ENCODE results near the gene RHBDD3.
A peak's percentile ranks its signal among the peaks of the same experiment; 100 is the strongest.

RHBDD3 gene

DNA sequence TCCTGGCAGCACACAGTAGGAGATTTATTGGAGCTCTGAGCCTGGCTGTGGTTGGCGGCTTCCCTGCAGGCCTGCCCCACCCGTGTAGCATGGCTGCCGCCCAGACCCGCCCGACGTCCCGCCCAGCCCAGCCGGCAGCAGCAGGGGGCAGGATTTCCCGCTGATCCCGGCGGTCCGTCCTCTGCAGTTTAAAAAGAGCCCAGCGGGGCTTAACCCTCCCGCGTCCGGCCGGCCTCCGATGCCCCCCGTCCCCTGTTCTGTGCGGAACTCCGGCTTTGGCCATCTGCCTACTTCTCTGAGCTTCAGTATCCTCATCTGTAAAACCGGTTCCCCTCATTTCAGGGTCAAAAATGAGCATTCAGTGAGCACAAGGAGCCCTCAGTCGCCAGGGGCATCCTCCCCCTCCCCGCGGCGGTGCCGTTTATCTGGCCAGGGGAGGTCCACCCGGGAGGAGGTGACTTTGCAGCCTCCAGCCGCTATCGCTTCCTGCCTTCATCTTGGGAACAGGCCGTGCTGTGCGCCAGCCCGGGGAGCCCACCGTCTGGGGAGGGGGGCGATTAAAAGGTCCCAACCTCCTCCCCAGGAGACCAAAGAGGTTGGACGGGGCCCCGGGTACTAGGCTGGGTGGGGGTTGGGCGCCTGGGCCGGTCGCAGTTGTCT lies 38.5 kb upstream of the RHBDD3 start, which contains the start of gene GAS2L1:
Gene GAS2L1, plus strand, starts transcription at position 476 of the 660 bp plus-strand sequence. CDS start 1,456 bp downstream, outside the sequence.
- no peaks in the 10 kb centered on the region for H3K36me3 ChIP-seq (replicated peaks; ENCODE audit: insufficient read depth, low read length)
- H3K9me2 ChIP-seq (replicated peaks; ENCODE audit: insufficient read depth, low read length): no peaks in the 10 kb centered on the region
- peaks cover under 1% of the 10 kb centered on the region; the same call in 1 of the 2 replicates for H3K27me3 ChIP-seq (replicated peaks; ENCODE audit: insufficient read depth, low read length)
- TF ChIP-seq EZH2phosphoT487 (IDR thresholded peaks at IDR 0.05; ENCODE audit: low read length) (no peak), EZH2 (optimal IDR thresholded peaks at IDR 0.05; ENCODE audit: low read depth, low read length) (no peak)
- TF ChIP-seq, protein P1, sequence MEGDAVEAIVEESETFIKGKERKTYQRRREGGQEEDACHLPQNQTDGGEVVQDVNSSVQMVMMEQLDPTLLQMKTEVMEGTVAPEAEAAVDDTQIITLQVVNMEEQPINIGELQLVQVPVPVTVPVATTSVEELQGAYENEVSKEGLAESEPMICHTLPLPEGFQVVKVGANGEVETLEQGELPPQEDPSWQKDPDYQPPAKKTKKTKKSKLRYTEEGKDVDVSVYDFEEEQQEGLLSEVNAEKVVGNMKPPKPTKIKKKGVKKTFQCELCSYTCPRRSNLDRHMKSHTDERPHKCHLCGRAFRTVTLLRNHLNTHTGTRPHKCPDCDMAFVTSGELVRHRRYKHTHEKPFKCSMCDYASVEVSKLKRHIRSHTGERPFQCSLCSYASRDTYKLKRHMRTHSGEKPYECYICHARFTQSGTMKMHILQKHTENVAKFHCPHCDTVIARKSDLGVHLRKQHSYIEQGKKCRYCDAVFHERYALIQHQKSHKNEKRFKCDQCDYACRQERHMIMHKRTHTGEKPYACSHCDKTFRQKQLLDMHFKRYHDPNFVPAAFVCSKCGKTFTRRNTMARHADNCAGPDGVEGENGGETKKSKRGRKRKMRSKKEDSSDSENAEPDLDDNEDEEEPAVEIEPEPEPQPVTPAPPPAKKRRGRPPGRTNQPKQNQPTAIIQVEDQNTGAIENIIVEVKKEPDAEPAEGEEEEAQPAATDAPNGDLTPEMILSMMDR (IDR thresholded peaks at IDR 0.05; ENCODE audit: low read length): peak; percentile 45
- peak within 1 kb of the TSS; percentile 98 for H2AFZ ChIP-seq (ENCODE audit: low read length)
- H3K9me3 ChIP-seq (replicated peaks; ENCODE audit: insufficient read depth, low read length): no peaks in the 10 kb centered on the region
- H3K4me1 ChIP-seq (ENCODE audit: low read length): no peaks in the 10 kb centered on the region
- H3K79me2 ChIP-seq (ENCODE audit: low read length): no peaks in the 10 kb centered on the region
- peak; percentile 58 for DNase-seq
- no peak within 1 kb of the TSS for H3K27ac ChIP-seq (ENCODE audit: low read length)
- peaks cover 5% of the 10 kb centered on the region; the same call in 1 of the 2 replicates for H3F3A ChIP-seq (ENCODE audit: insufficient read depth, low read length)
- H3K4me2 ChIP-seq (ENCODE audit: low read depth, low read length): peak within 1 kb of the TSS; percentile 98
- H3K9ac ChIP-seq (ENCODE audit: low read length): peak within 1 kb of the TSS; percentile 53; the same call in 1 of the 2 replicates
- no peaks in the 10 kb centered on the region for H4K20me1 ChIP-seq (ENCODE audit: insufficient read depth, low read length)
- H3K4me3 ChIP-seq (ENCODE audit: low read length): peak within 1 kb of the TSS; percentile 77

DNA sequence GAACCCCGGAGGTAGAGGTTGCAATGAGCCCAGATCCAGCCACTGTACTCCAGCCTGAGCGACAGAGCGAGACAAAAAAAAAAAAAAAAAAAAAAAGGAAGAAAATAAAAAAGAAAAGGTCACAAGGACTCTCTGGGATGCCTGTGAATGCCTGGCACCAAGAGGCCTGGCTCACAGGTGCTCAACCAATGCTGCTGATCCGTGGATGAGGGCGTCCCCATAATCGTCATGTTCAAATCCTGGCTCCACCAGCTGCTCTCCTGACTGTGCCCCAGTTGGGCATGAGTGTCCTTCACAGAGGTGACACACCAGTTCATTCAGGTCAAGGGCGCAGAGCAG lies 38.0 kb upstream of the RHBDD3 start:
- H2AFZ ChIP-seq (ENCODE audit: low read length): no peak overlapping the region; the same call in 1 of the 2 replicates
- H3K27ac ChIP-seq (ENCODE audit: low read length): no peak overlapping the region
- H3K79me2 ChIP-seq (ENCODE audit: low read length): no peaks in the 10 kb centered on the region
- H3K4me3 ChIP-seq (ENCODE audit: low read length): 0 out of 2 replicates have a peak overlapping the region, but pooled peaks have one; percentile 77
- no peaks in the 10 kb centered on the region for H3K9me3 ChIP-seq (replicated peaks; ENCODE audit: insufficient read depth, low read length)
- no peaks in the 10 kb centered on the region for H4K20me1 ChIP-seq (ENCODE audit: insufficient read depth, low read length)
- TF ChIP-seq EZH2phosphoT487 (IDR thresholded peaks at IDR 0.05; ENCODE audit: low read length): no peak
- peaks cover 10% of the 10 kb centered on the region for H3F3A ChIP-seq (ENCODE audit: insufficient read depth, low read length)
- H3K9ac ChIP-seq (ENCODE audit: low read length): no peak overlapping the region
- H3K4me1 ChIP-seq (ENCODE audit: low read length): no peaks in the 10 kb centered on the region
- no peaks in the 10 kb centered on the region for H3K36me3 ChIP-seq (replicated peaks; ENCODE audit: insufficient read depth, low read length)
- peak overlapping the region; percentile 98; the same call in 1 of the 2 replicates for H3K4me2 ChIP-seq (ENCODE audit: low read depth, low read length)
- no peak for DNase-seq
- H3K27me3 ChIP-seq (replicated peaks; ENCODE audit: insufficient read depth, low read length): no peaks in the 10 kb centered on the region
- no peaks in the 10 kb centered on the region for H3K9me2 ChIP-seq (replicated peaks; ENCODE audit: insufficient read depth, low read length)

DNA sequence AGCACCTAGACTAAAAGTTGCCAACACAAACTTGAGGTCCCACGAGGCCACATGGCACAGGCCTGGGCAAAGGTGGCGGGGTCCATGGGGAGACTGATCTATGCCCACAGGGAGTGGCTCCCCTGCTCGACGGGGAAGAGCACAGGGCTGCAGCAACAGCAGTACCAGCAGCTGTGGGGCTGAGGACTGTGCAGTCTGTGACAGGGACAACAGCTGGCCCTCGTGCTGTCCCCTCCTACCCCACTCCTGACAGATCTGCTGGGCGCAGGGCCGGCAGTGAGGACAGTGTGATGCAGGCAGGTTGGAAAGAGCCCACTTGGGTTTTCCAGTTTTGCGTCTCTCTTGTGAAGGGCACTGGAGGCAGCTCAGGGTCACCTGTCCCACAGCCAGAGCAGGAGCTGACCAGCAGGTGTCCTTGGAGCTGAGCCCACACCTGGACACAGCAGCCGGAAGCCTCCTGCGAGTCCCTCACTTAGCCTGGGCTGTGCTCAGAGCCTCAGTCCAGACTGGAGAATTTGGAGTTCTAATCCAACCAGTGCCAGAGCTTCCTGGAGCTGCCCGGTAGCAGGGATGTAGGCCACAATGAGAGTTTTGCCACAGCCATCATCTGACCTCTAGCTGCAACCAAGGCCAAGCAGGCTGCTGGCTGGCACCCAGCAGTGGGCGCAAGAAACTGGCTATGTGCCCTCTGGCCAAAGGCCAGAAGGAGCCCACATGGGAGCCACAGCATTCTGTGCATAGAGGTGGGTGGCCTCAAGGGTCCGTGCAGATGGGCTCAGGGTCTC lies 35.1 kb upstream of the RHBDD3 start:
- TF ChIP-seq, protein P1 (IDR thresholded peaks at IDR 0.05; ENCODE audit: low read length): no peak
- no peak for TF ChIP-seq EZH2phosphoT487 (IDR thresholded peaks at IDR 0.05; ENCODE audit: low read length)
- TF ChIP-seq EZH2 (optimal IDR thresholded peaks at IDR 0.05; ENCODE audit: low read depth, low read length): no peak
- H3K79me2 ChIP-seq (ENCODE audit: low read length): no peaks in the 10 kb centered on the region
- no peaks in the 10 kb centered on the region for H3K27me3 ChIP-seq (replicated peaks; ENCODE audit: insufficient read depth, low read length)
- no peak overlapping the region for H2AFZ ChIP-seq (ENCODE audit: low read length)
- H3K27ac ChIP-seq (ENCODE audit: low read length): no peak overlapping the region
- DNase-seq: no peak
- H4K20me1 ChIP-seq (ENCODE audit: insufficient read depth, low read length): no peaks in the 10 kb centered on the region
- no peak overlapping the region for H3K4me2 ChIP-seq (ENCODE audit: low read depth, low read length)
- no peaks in the 10 kb centered on the region for H3K4me1 ChIP-seq (ENCODE audit: low read length)
- H3K9me3 ChIP-seq (replicated peaks; ENCODE audit: insufficient read depth, low read length): no peaks in the 10 kb centered on the region
- no peak overlapping the region for H3K9ac ChIP-seq (ENCODE audit: low read length)
- H3F3A ChIP-seq (ENCODE audit: insufficient read depth, low read length): peaks cover 34% of the 10 kb centered on the region
- H3K9me2 ChIP-seq (replicated peaks; ENCODE audit: insufficient read depth, low read length): no peaks in the 10 kb centered on the region
- peaks cover 13% of the 10 kb centered on the region for H3K36me3 ChIP-seq (replicated peaks; ENCODE audit: insufficient read depth, low read length)
- H3K4me3 ChIP-seq (ENCODE audit: low read length): no peak overlapping the region

All from MM.1S (cell line).